Omental fat pad (tissue), 4 donors: ENCODE results near the gene BCDIN3D. TPM values are rescaled to one million over a fixed set of nuclear protein-coding genes. Genes with fewer than 3 reads are reported as not detected.
"Not testable (repeated sequence)": the region's sequence is repeated elsewhere in the genome, so short reads cannot be mapped to it uniquely, and the experiment has no call there.

Experiments used
- ATAC-seq: fragments of 150-250 bp; one replicate; pipeline ENCODE4 v1.9.1; 2016; ENCODE audit warnings: mild to moderate bottlenecking, moderate library complexity; ENCODE audit not compliant: low FRiP score
- DNase-seq: peaks from one replicate; pipeline ENCODE4 v3.0.0-alpha.2; 2019; ENCODE audit warnings: low spot score
- CTCF ChIP-seq, 3 donors: fragments of 450-650 bp; IDR thresholded peaks; one replicate each; pipeline ENCODE4 v1.5.1; 2016 to 2017; ENCODE audit warnings: antibody characterized with exemption in 3 of 3, mild to moderate bottlenecking in 3 of 3, moderate library complexity in 2 of 3
- total RNA-seq, 4 donors: library from RNA; depleted of rRNA; stranded (reverse); fragments of >200 nt; gene quantifications; one replicate each; pipeline ENCODE4 v1.1.0, GENCODE V29; 2016

BCDIN3D gene
- total RNA-seq, 4 donors from 2014 or later = 1.9 to 3.5 (median 2.8) TPM

DNA sequence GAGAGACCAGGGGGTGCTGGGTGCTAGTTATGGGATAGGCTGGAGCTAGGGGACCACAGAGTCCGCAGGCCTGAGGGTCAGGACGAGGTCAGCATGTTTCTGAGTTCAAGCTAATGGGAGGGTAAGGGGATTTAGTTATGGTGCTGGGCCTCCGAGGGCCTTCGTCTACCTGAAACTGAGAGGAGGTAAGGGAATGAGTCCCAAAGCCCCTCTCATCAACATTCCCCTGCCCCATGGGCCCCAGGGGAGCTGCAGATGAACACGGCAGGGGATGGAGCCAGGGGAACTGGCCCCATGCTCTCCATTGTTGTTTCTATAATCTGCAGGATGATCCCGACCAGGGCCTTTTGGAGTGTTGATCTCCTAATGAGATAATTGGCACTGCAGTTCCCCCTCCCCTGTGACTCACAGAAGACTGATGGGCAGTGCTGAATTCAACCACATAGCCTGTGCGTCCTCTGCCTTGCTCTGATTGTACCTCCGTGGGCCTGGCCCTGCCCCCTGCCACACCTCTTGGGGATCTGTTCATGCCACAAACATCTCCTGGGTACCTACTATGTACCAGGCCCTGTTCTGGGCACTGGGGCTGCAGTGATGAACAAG lies 39.4 kb upstream of the BCDIN3D start:
- DNase-seq = no peak
- no peak for TF ChIP-seq CTCF (IDR thresholded peaks at IDR 0.05)
- no peak for ATAC-seq

DNA sequence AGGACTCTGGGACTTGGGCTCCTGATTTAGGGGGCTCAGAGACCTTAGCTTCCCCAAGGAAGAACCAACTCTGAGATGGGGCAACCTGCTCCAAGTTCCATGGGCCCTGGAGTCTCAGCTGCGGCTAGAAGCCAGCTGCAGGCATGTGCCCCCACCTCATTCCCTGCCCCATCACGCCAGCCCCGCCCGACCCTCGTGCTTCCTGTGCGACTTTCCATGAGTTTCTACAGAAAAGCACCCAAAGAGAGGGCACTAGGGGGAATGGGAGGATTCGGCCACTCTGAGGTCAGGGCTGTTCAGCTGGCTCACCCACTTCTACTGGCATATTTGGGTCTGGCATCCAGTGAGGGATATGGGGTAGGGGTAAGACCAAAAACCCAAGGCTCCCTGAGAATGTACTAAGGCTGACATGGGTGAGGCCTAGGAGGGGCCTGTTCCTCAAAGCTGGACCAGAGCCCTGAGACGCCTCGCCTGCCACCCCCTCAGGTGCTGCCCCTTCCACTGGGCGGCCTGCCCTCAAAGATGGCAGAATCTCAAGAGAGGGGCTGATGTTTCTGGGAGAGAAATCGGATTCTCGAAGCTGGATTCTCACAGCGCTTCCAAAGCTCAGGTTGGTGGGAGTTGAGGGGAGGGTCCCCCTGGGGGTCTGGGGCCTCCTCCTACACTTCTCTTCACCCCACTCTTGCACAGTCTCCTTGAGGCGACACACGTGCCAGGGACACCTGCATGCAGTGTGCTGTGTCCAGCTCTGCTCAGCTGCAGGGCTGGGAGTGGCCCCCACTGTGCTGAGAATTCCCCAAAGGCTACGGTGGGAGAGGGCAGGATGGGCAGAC lies 38.7 kb upstream of the BCDIN3D start:
- TF ChIP-seq CTCF (IDR thresholded peaks at IDR 0.05) = no peak
- no peak for ATAC-seq
- DNase-seq = no peak

- ATAC-seq (no peak), DNase-seq (no peak)
- TF ChIP-seq CTCF (IDR thresholded peaks at IDR 0.05) = no peak
These were observed 38.0 kb upstream of the BCDIN3D start for GRCh38 chr12:49880756-49881414.

DNA sequence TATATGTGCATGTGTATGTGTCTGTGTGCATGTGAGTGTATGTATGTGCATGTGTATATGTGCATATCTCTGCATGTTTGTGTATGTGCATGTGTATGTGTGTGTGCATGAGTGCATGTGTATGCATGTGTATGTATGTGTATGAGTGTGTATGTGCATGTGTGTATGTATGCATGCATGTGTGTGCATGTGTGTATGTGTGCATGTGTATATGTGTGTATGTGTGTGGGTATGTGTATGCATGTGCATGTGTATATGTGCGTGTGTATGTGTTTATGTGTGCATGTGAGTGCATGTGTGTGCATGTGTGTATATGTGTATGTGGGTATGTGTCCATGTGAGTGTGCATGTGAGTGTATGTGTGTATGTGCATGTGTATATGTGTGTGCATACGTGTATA lies 36.2 kb upstream of the BCDIN3D start:
- ATAC-seq, DNase-seq: not testable (repeated sequence)

DNA sequence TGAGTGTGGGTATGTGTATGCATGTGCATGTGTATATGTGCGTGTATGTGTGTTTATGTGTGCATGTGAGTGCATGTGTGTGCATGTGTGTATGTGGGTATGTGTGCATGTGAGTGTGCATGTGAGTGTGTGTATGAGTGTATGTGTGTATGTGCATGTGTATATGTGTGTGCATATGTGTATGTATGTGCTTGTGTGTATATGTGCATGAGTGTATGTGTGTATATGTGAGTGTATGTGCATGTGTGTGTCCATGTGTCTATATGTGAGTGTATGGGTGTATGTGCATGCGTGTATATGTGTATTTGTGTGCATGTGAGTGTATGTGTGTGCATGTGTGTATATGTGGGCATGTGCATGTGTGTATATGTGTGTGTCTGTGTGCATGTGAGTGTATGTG lies 35.1 kb upstream of the BCDIN3D start:
- no peak for ATAC-seq
- DNase-seq = no peak
- TF ChIP-seq CTCF (IDR thresholded peaks at IDR 0.05) = no peak

DNA sequence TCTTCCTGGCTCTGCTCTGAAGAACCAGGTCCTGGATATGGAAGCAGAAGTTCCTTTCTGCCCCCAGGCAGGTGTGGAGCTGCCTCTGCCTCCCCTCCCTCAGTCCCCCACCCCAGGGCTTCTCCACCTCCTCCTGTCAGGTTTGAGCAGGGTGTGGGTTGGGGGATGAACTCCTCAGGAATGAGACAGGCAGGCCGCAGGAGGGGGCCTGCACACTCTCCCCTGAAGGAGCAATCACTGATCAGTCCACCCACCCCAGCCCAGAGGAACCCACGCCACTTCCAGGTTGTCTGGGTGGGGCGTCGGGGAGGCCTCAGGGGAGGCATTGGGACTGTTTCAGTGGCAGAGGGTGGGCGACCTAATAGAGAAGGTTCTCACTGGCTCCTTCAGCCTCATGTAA lies 34.2 kb upstream of the BCDIN3D start:
- DNase-seq (no peak), ATAC-seq (no peak)
- no peak for TF ChIP-seq CTCF (IDR thresholded peaks at IDR 0.05)

DNA sequence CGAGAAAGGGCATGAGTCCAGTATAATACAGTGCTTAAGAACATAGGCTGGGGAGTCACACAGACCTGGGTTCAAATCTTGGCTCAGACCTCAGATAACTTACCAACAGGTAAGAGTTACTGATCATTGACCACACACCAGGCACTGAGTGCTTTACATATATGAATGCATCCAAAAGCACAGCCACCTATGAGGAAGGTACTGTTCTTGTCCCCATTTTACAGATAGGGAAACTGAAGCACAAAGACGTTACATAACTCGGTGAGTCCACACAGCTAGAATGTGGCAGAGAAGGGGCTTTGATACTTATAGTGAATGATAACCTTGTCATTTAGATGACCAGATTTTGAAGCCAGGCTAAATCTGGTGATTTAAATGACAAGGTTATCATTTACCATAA lies 33.2 kb upstream of the BCDIN3D start:
- ATAC-seq (no peak), DNase-seq (no peak)
- no peak for TF ChIP-seq CTCF (IDR thresholded peaks at IDR 0.05)
